SK-N-SH (cell line): ENCODE results near the gene PHF3. TPM values are rescaled to one million over a fixed set of nuclear protein-coding genes. Genes with fewer than 3 reads are reported as not detected.

Experiments used
- CTCF ChIA-PET: fragments of 300-600, 350-600 bp; formaldehyde crosslinking; extraction: SDS; loops from one replicate; lab custom pipeline; 2021; lab: Yijun Ruan, JAX
- POLR2A ChIA-PET: fragments of 350-600 bp; sonication (Branson Sonifier 250); formaldehyde crosslinking; extraction: SDS; loops from one replicate; lab custom pipeline; 2020; ENCODE audit warnings: antibody characterized with exemption, inconsistent platforms; lab: Yijun Ruan, JAX
- DNase-seq: peaks from one replicate; pipeline ENCODE4 v3.0.0; 2012
- H2AFZ ChIP-seq: fragments of 200-600 bp; sonication (generic); 2 replicates; pipeline ENCODE4 v1.8.1; 2016; ENCODE audit warnings: antibody characterized with exemption, mild to moderate bottlenecking, low read depth
- H3F3A ChIP-seq: fragments of 200-600 bp; sonication (generic); replicated peaks from 2 replicates; pipeline ENCODE3; 2016; ENCODE audit warnings: antibody characterized with exemption, mild to moderate bottlenecking; ENCODE audit not compliant: insufficient read depth
- H3K27ac ChIP-seq, 2 experiments: fragments of 200-500 bp in 1 of 2; fragments of 200-600 bp in 1 of 2; sonication (Bioruptor generic) in 1 of 2; sonication (generic), shearing (Covaris generic) in 1 of 2; 2 replicates each; pipeline versions ENCODE4 v1.5.1 to v1.6.1; 2014 to 2016; ENCODE audit warnings: low read depth in 2 of 2, inconsistent platforms in 1 of 2, low read length in 1 of 2, mild to moderate bottlenecking in 1 of 2, mixed read lengths in 1 of 2
- H3K27me3 ChIP-seq: fragments of 200-600 bp; sonication (generic), shearing (Covaris generic); 2 replicates; pipeline ENCODE4 v1.6.1; 2016; ENCODE audit warnings: mixed run types; ENCODE audit not compliant: insufficient read depth
- H3K36me3 ChIP-seq, 2 experiments: fragments of 200-500 bp in 1 of 2; fragments of 200-600 bp in 1 of 2; sonication (Bioruptor generic) in 1 of 2; sonication (generic) in 1 of 2; replicated peaks in 1 of 2; 2 replicates each; pipeline versions ENCODE3 to v1.5.1; 2014 to 2016; ENCODE audit warnings: low read length in 1 of 2, mild to moderate bottlenecking in 1 of 2; ENCODE audit not compliant: insufficient read depth in 2 of 2, control insufficient read depth in 1 of 2
- H3K4me1 ChIP-seq, 2 experiments: fragments of 200-500 bp in 1 of 2; fragments of 200-600 bp in 1 of 2; sonication (Bioruptor generic) in 1 of 2; sonication (generic), shearing (Covaris generic) in 1 of 2; 2 replicates each; pipeline versions ENCODE4 v1.5.1 to v1.6.1; 2014 to 2016; ENCODE audit warnings: low read depth in 1 of 2, low read length in 1 of 2, mixed run types in 1 of 2; ENCODE audit not compliant: insufficient read depth in 2 of 2, control insufficient read depth in 1 of 2
- H3K4me2 ChIP-seq: fragments of 200-600 bp; sonication (generic), shearing (Covaris generic); 2 replicates; pipeline ENCODE4 v1.6.1; 2017; ENCODE audit warnings: mixed run types
- H3K4me3 ChIP-seq, 2 experiments: fragments of 200-500 bp in 1 of 2; fragments of 200-600 bp in 1 of 2; sonication (Bioruptor generic) in 1 of 2; sonication (generic), shearing (Covaris generic) in 1 of 2; 2 replicates each; pipeline versions ENCODE4 v1.5.1 to v1.8.1; 2014 to 2016; ENCODE audit warnings: low read depth in 2 of 2, inconsistent platforms in 1 of 2, low read length in 1 of 2, mild to moderate bottlenecking in 1 of 2, mixed read lengths in 1 of 2, moderate library complexity in 1 of 2
- H3K79me2 ChIP-seq: fragments of 200-600 bp; sonication (generic); 2 replicates; pipeline ENCODE4 v1.8.1; 2017; ENCODE audit warnings: mild to moderate bottlenecking; ENCODE audit not compliant: insufficient read depth
- H3K9ac ChIP-seq: fragments of 200-600 bp; sonication (generic); 2 replicates; pipeline ENCODE4 v1.6.1; 2017; ENCODE audit warnings: mixed run types
- H3K9me2 ChIP-seq: fragments of 200-600 bp; sonication (generic); 2 replicates; pipeline ENCODE4 v1.6.1; 2017; ENCODE audit warnings: mixed run types
- H3K9me3 ChIP-seq: fragments of 200-600 bp; sonication (generic); 2 replicates; pipeline ENCODE4 v1.6.1; 2017; ENCODE audit warnings: mixed run types, mild to moderate bottlenecking, moderate library complexity
- H4K20me1 ChIP-seq: fragments of 200-600 bp; sonication (generic); 2 replicates; pipeline ENCODE4 v1.6.1; 2017; ENCODE audit warnings: mild to moderate bottlenecking, mixed run types; ENCODE audit not compliant: insufficient read depth
- CHD2 ChIP-seq: fragments of 150-350 bp; IDR thresholded peaks from 2 replicates; pipeline ENCODE4 v1.6.1; 2018; ENCODE audit warnings: low read length; ENCODE audit not compliant: partially characterized antibody
- CTCF ChIP-seq: fragments of 200-600 bp; sonication (generic); IDR thresholded peaks from 2 replicates; pipeline ENCODE4 v1.6.1; 2017; ENCODE audit warnings: antibody characterized with exemption, mild to moderate bottlenecking, moderate library complexity
- ELF1 ChIP-seq: IDR thresholded peaks from 2 replicates; pipeline ENCODE4 v1.4.0; 2012
- IRF3 ChIP-seq: fragments of 150-350 bp; IDR thresholded peaks from 2 replicates; pipeline ENCODE4 v1.6.1; 2016; ENCODE audit warnings: mild to moderate bottlenecking, low read depth, low read length
- JUND ChIP-seq: IDR thresholded peaks from 2 replicates; pipeline ENCODE4 v1.4.0; 2012
- POLR2AphosphoS5 ChIP-seq: IDR thresholded peaks from 2 replicates; pipeline ENCODE4 v1.6.1; 2012; ENCODE audit warnings: low read depth, low read length
- RAD21 ChIP-seq: IDR thresholded peaks from 2 replicates; pipeline ENCODE4 v1.6.1; 2012; ENCODE audit warnings: mild to moderate bottlenecking, low read length
- RFX5 ChIP-seq: IDR thresholded peaks from 2 replicates; pipeline ENCODE4 v1.6.1; 2012; ENCODE audit warnings: mild to moderate bottlenecking, improper control_type of control experiment, low read length
- RXRA ChIP-seq: IDR thresholded peaks from 2 replicates; pipeline ENCODE4 v1.4.0; 2012; ENCODE audit warnings: low read depth, mild to moderate bottlenecking, borderline replicate concordance
- USF2 ChIP-seq: fragments of 150-350 bp; IDR thresholded peaks from 2 replicates; pipeline ENCODE4 v1.6.1; 2017; ENCODE audit warnings: antibody characterized with exemption, low read length, low read depth, borderline replicate concordance
- YY1 ChIP-seq: IDR thresholded peaks from 2 replicates; pipeline ENCODE4 v1.4.0; 2012; ENCODE audit warnings: low read depth, mild to moderate bottlenecking
- WGBS: methylation state at CpG from one replicate; pipeline ENCODE4 v1.1.6; 2017; ENCODE audit warnings: low lambda C conversion rate; 5-methylcytosine and 5-hydroxymethylcytosine counted together
- polyA plus RNA-seq, 3 experiments: library from polyadenylated mRNA; depleted of rRNA; stranded (reverse); fragments of >200 nt; gene quantifications; 2 replicates each; pipeline ENCODE4 v1.2.3, GENCODE V29; 2012
- TF ChIP-seq, protein P1 (sequence below): IDR thresholded peaks from 2 replicates; pipeline ENCODE4 v1.4.0; 2012; ENCODE audit warnings: low read depth, borderline replicate concordance
- TF ChIP-seq, protein P2 (sequence below): IDR thresholded peaks from 2 replicates; pipeline ENCODE4; 2012

PHF3 gene
- polyA plus RNA-seq, 1 of the 3 experiments (the other 2 are of a cell fraction), result 4.4 TPM

- TF ChIP-seq RAD21, result no peak
Observed at GRCh38 chr6:63624091-63624490, 11.5 kb upstream of the PHF3 start (continued).

DNA sequence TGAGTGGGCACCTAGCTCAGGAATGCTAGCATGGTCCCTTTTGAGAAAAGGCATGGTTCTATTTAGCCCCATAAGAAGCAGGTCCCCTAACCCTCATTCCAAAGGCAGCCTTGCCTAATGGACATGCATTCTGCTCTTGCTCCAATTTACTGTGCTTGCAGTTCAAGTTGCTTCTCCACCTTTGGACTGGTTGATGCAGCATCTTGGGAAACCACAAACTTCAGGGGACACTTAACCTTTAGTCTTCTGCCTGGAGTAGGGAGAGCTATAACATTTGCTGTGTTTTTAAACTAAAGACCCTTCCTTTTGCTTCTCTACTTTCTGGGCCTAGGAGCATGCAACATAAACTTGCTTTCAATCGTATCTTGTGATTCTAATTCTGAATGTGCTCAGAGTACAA, 5.1 kb upstream of the PHF3 start:
- Histone ChIP-seq H3K4me3 (no peak overlapping the region), H3K36me3 (no peaks in the 10 kb centered on the region), H3K79me2 (no peaks in the 10 kb centered on the region), H3K4me2 (no peak overlapping the region), H3K4me1 (peaks cover 0 to 3% of the 10 kb centered on the region in 2 experiments; a peak in 3 of 4 replicates), H3K9ac (no peak overlapping the region), H3K27ac (no peak overlapping the region), H3K27me3 (no peaks in the 10 kb centered on the region; the same call in 1 of the 2 replicates), H3F3A (peaks cover 3% of the 10 kb centered on the region), H3K9me2 (no peaks in the 10 kb centered on the region), H4K20me1 (no peaks in the 10 kb centered on the region), H3K9me3 (no peaks in the 10 kb centered on the region)
- ChIA-PET CTCF (interaction anchor here (4.1 kb wide), 1 partner anchor 32 kb away, joined by 17 read pairs; no protein-coding TSS in a partner anchor), POLR2A (no interaction called here)
- DNase-seq, result no peak
- no peak for TF ChIP-seq YY1
- no peak for TF ChIP-seq POLR2AphosphoS5
- TF ChIP-seq CHD2, result no peak
- no peak for TF ChIP-seq USF2
- TF ChIP-seq IRF3, result no peak
- TF ChIP-seq, protein P1, sequence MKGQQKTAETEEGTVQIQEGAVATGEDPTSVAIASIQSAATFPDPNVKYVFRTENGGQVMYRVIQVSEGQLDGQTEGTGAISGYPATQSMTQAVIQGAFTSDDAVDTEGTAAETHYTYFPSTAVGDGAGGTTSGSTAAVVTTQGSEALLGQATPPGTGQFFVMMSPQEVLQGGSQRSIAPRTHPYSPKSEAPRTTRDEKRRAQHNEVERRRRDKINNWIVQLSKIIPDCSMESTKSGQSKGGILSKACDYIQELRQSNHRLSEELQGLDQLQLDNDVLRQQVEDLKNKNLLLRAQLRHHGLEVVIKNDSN, result no peak
- no peak for TF ChIP-seq CTCF
- no peak for TF ChIP-seq JUND
- TF ChIP-seq RFX5, result no peak
- no peak for TF ChIP-seq ELF1
- TF ChIP-seq RXRA, result no peak
- TF ChIP-seq, protein P2, sequence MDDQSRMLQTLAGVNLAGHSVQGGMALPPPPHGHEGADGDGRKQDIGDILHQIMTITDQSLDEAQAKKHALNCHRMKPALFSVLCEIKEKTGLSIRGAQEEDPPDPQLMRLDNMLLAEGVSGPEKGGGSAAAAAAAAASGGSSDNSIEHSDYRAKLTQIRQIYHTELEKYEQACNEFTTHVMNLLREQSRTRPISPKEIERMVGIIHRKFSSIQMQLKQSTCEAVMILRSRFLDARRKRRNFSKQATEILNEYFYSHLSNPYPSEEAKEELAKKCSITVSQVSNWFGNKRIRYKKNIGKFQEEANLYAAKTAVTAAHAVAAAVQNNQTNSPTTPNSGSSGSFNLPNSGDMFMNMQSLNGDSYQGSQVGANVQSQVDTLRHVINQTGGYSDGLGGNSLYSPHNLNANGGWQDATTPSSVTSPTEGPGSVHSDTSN, result no peak
- TF ChIP-seq, all 33 proteins: peak for 0
- no peak overlapping the region for H2AFZ ChIP-seq
- WGBS, result 87% methylated on average over 1 of the region's 1 CpG
